Testis (tissue), 3 donors: ENCODE data around the gene LGALSL. TPM values are rescaled to one million over a fixed set of nuclear protein-coding genes. Genes with fewer than 3 reads are reported as not detected.

Source experiments
- DNase-seq: peaks from one replicate; pipeline ENCODE4 v3.0.0-alpha.2; 2019
- H3K27ac ChIP-seq, 2 donors: fragments of 200-600 bp; sonication (generic); one replicate each; pipeline ENCODE4 v1.5.1; 2019
- H3K27me3 ChIP-seq: fragments of 200-600 bp; sonication (generic); one replicate; pipeline ENCODE4 v1.5.1; 2019
- H3K36me3 ChIP-seq: fragments of 200-600 bp; sonication (generic); one replicate; pipeline ENCODE4 v1.5.1; 2017; ENCODE audit warnings: low read depth; ENCODE audit errors: missing control alignments
- H3K4me1 ChIP-seq: fragments of 200-600 bp; sonication (generic); one replicate; pipeline ENCODE4 v1.5.1; 2019
- H3K4me3 ChIP-seq, 2 donors: fragments of 200-600 bp; sonication (generic); one replicate each; pipeline ENCODE4 v1.5.1; 2017 to 2019
- H3K9me3 ChIP-seq: fragments of 200-600 bp; sonication (generic); one replicate; pipeline ENCODE4 v1.5.1; 2017
- POLR2A ChIP-seq: fragments of 450-650 bp; IDR thresholded peaks from one replicate; pipeline ENCODE4 v1.6.1; 2017; ENCODE audit warnings: antibody characterized with exemption, mild to moderate bottlenecking, moderate library complexity
- WGBS, 2 donors: methylation state at CpG; one replicate each; pipeline ENCODE4 v1.1.5; 2018; 5-methylcytosine and 5-hydroxymethylcytosine counted together
- intact Hi-C: fragments of 100-400 bp; cut with DNase I; formaldehyde crosslinking; loops from one replicate; pipeline ENCODE4 v1.15.1; 2023; ENCODE audit warnings: low total_unique reads
- polyA plus RNA-seq: library from polyadenylated mRNA; stranded (reverse); fragments of 350-450 nt; fragmentation: Illumina TruSeq; extraction: RNeasy Lipid Tissue Mini Kit (QIAGEN cat#74804); gene quantifications from one replicate; pipeline ENCODE4 v1.2.3, GENCODE V29; 2014; ENCODE audit warnings: low read depth, low replicate concordance; ENCODE audit not compliant: insufficient read depth
- total RNA-seq, 2 donors: library from RNA; depleted of rRNA; stranded (reverse); fragments of >200 nt; gene quantifications; one replicate each; pipeline ENCODE4 v1.2.3, GENCODE V29; 2016
- TF ChIP-seq, protein P1 (sequence below), 3 experiments: fragments of 450-650 bp in 2 of 3; fragments of 200-600 bp in 1 of 3; sonication (generic) in 1 of 3; IDR thresholded peaks; one replicate each; pipeline ENCODE4 v1.5.1; 2016 to 2019; ENCODE audit warnings: antibody characterized with exemption in 3 of 3, mild to moderate bottlenecking in 2 of 3, moderate library complexity in 1 of 3

The LGALSL gene
- total and polyA plus RNA-seq, 3 donors from 2014 or later: 10.8 to 13.4 (median 11.3) TPM

DNA sequence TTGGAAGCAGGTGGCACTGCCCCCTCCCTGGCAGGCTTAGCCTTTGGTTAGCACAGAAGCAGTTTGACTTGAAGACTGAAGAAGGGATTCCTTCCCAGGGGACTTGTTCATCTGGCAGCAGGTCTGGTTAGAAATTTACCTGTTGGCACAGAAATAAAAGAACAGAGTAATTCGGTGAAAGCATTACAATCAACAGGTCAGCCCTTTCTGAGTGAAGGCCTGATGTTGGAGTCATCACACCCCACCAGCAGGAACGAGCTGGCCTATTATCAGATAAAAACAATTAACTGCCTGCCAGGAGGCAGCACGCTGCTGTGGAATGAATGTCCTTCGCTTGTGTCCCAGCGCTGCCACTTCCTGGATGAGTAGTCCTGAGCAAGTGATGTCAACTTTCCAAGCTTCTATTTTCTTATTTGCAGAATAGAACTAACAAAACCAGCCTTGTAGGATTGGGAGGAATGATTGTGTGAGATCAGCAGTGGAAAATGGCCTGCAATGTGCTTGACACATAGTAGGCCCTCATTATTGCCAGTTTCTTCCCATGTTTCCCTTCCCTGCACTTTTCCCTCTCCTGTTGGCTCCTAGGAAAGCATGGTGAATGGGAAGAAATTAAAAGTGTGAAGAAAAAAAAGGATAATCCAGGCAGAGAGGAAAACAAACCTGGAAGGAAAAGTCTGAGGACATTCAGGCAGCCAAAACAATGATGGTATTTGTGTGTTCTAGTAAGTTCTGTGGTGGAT is 29.0 kb downstream of the LGALSL start:
- TF ChIP-seq, protein P1, sequence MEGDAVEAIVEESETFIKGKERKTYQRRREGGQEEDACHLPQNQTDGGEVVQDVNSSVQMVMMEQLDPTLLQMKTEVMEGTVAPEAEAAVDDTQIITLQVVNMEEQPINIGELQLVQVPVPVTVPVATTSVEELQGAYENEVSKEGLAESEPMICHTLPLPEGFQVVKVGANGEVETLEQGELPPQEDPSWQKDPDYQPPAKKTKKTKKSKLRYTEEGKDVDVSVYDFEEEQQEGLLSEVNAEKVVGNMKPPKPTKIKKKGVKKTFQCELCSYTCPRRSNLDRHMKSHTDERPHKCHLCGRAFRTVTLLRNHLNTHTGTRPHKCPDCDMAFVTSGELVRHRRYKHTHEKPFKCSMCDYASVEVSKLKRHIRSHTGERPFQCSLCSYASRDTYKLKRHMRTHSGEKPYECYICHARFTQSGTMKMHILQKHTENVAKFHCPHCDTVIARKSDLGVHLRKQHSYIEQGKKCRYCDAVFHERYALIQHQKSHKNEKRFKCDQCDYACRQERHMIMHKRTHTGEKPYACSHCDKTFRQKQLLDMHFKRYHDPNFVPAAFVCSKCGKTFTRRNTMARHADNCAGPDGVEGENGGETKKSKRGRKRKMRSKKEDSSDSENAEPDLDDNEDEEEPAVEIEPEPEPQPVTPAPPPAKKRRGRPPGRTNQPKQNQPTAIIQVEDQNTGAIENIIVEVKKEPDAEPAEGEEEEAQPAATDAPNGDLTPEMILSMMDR (IDR thresholded peaks at IDR 0.05): no peak
- no peak for TF ChIP-seq POLR2A
- no peak overlapping the region for H3K27ac ChIP-seq
- no peaks in the 10 kb centered on the region for H3K27me3 ChIP-seq
- H3K4me1 ChIP-seq: no peaks in the 10 kb centered on the region
- DNase-seq: peak; percentile 45
- H3K4me3 ChIP-seq: no peak overlapping the region
- intact Hi-C loops: loop anchor here (10.0 kb wide), 1 partner anchor 148 kb away; no protein-coding TSS in a partner anchor
- no peaks in the 10 kb centered on the region for H3K9me3 ChIP-seq
- H3K36me3 ChIP-seq: no peaks in the 10 kb centered on the region
- WGBS, 2 donors: 57 to 83% methylated on average over 5 of the region's 5 CpGs

DNA sequence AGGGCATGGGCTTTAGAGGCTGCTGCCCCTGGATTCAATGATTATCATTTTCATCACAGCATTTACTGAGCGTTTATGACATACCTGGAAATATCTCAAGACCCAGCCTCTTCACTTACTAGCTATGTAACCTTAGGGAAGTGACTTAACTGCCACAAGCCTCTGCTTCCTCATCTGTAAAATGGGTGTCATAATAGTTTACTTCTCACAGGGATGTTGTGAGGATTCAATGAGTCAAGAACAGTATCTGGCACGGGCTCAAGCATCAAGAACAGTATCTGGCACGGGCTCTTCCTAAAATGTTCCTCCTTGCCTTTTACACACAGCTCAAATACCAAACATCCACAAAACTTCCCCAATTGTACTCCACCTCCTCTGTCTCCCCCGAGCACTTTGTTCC is 31.4 kb downstream of the LGALSL start:
- Histone ChIP-seq H3K27me3 (no peaks in the 10 kb centered on the region), H3K4me1 (no peaks in the 10 kb centered on the region), H3K27ac (no peak overlapping the region), H3K9me3 (no peaks in the 10 kb centered on the region), H3K4me3 (no peak overlapping the region), H3K36me3 (no peaks in the 10 kb centered on the region)
- intact Hi-C loops: loop anchor here (10.0 kb wide), 1 partner anchor 151 kb away; no protein-coding TSS in a partner anchor
- TF ChIP-seq POLR2A: no peak
- TF ChIP-seq, protein P1 (IDR thresholded peaks at IDR 0.05): no peak
- WGBS, 2 donors: 61 to 62% methylated on average over 4 of the region's 4 CpGs
- no peak for DNase-seq

DNA sequence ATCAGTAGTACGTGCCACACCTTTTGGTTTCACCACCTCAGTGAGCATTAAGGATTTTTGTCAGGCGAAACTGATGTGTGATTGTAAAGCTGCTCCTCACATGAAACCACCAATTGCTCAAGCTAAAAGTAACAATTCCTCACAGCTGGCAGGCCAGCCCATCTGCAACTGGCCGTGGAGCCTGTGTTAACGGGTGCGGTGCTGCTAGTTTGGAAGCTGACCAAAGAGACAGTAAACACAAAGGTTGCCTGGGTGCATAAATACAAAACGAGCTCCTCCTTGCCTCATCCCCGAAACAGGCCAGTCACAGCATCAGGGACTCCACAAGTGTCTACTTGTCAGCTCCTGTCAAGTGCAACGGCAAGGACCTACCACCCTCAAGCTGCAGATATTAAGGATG is 32.0 kb downstream of the LGALSL start:
- intact Hi-C loops: loop anchor here (10.0 kb wide), 1 partner anchor 151 kb away; no protein-coding TSS in a partner anchor
- no peak for DNase-seq

DNA sequence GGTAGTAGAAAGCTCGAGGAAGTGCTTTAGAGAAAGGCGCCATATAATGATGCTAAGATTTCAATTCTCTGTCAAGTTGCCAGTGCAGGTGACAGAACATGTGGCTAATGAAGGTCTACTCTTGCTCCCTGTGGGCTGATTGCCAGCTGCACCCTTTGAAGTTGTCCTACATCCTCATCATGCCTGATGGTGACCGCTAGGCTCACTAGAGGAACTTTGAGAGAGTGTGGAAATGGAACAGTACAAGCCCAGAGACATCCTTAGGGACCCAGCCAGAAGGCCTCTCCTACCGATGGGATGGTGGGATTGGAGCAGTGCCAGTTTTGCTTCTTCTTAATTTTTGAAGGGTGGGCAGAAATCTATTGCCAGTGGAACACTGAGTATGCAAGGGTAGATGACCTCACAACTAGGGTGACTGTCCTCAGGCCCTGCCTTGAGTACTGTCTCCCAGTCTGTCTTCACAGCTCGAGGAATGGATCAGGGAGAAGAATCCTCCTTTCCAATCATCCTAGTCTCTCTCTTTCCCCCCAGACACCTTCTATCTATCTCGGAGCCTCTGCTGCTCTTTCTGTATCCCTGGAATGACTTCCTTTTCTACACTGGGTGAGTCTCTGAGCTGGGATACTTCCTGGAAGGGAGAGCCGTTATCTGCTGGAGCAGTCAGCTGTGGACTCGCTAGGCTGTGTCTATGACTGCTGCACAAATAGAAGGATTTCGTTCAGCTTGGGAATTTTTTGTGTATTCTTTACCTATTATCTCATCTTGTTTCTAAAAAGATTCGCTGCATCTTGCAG is 33.5 kb downstream of the LGALSL start:
- Histone ChIP-seq H3K9me3 (no peaks in the 10 kb centered on the region), H3K27me3 (no peaks in the 10 kb centered on the region), H3K36me3 (no peaks in the 10 kb centered on the region), H3K4me3 (no peak overlapping the region), H3K4me1 (no peaks in the 10 kb centered on the region), H3K27ac (no peak overlapping the region)
- intact Hi-C loops: loop anchor here (10.0 kb wide), 1 partner anchor 153 kb away; no protein-coding TSS in a partner anchor
- 56 to 57% methylated on average over 10 of the region's 10 CpGs for WGBS, 2 donors
- no peak for DNase-seq
- no peak for TF ChIP-seq POLR2A
- TF ChIP-seq, protein P1 (IDR thresholded peaks at IDR 0.05): no peak

More for the DNA sequence above, 32.0 kb downstream of the LGALSL start:
- no peaks in the 10 kb centered on the region for H3K9me3 ChIP-seq
- TF ChIP-seq, protein P1 (IDR thresholded peaks at IDR 0.05): no peak
- TF ChIP-seq POLR2A: no peak
- no peak overlapping the region for H3K4me3 ChIP-seq
- no peaks in the 10 kb centered on the region for H3K36me3 ChIP-seq
- H3K4me1 ChIP-seq: no peaks in the 10 kb centered on the region
- WGBS, 2 donors: 48 to 50% methylated on average over 8 of the region's 8 CpGs
- H3K27ac ChIP-seq: no peak overlapping the region
- no peaks in the 10 kb centered on the region for H3K27me3 ChIP-seq
